H1 (cell line): ENCODE results near the gene TNRC6C. TPM values are rescaled to one million over a fixed set of nuclear protein-coding genes. Genes with fewer than 3 reads are reported as not detected.

Experiments
- CTCF ChIA-PET: fragments of 300-600 bp; sonication (Branson Sonifier 250); formaldehyde crosslinking; loops from one replicate; lab custom pipeline; 2021; ENCODE audit not compliant: partially characterized antibody; lab: Charles Lee
- POLR2A ChIA-PET: fragments of 300-600 bp; sonication (Branson Sonifier 250); formaldehyde crosslinking; loops from one replicate; lab custom pipeline; 2021; ENCODE audit warnings: inconsistent platforms; ENCODE audit not compliant: partially characterized antibody; lab: Charles Lee
- DNase-seq, 2 experiments: peaks; one replicate each; pipeline versions ENCODE4 v3.0.0 to v3.0.0-alpha.2; 2010 to 2022; ENCODE audit warnings: low spot score in 2 of 2, low read depth in 1 of 2, mixed read lengths in 1 of 2
- FAIRE-seq: peaks from 2 replicates; lab custom pipeline; 2011; peaks lifted over from hg19 to GRCh38; lab: Jason Lieb, UNC
- H2AFZ ChIP-seq: 2 replicates; pipeline ENCODE4 v1.8.1; 2012; ENCODE audit warnings: low read length, inconsistent platforms
- H2AK5ac ChIP-seq: 2 replicates; pipeline ENCODE4 v1.6.1; 2013; ENCODE audit warnings: low read depth, low read length
- H2BK120ac ChIP-seq: replicated peaks from 2 replicates; pipeline ENCODE3; 2013; ENCODE audit warnings: low read depth, low read length, inconsistent platforms
- H2BK12ac ChIP-seq: 2 replicates; pipeline ENCODE4 v1.6.1; 2013; ENCODE audit warnings: low read depth, low read length
- H2BK15ac ChIP-seq: 2 replicates; pipeline ENCODE4 v1.6.1; 2013; ENCODE audit warnings: low read length
- H2BK20ac ChIP-seq: 2 replicates; pipeline ENCODE4 v1.6.1; 2013; ENCODE audit warnings: low read length
- H2BK5ac ChIP-seq: 2 replicates; pipeline ENCODE4 v1.6.1; 2013; ENCODE audit warnings: low read depth, low read length
- H3K14ac ChIP-seq: 2 replicates; pipeline ENCODE4 v1.6.1; 2013; ENCODE audit warnings: inconsistent platforms; ENCODE audit not compliant: insufficient read length
- H3K18ac ChIP-seq: 2 replicates; pipeline ENCODE4 v1.6.1; 2013; ENCODE audit warnings: low read length; ENCODE audit errors: extremely low read depth
- H3K23ac ChIP-seq: 2 replicates; pipeline ENCODE4 v1.6.1; 2013; ENCODE audit warnings: inconsistent platforms; ENCODE audit not compliant: insufficient read length
- H3K23me2 ChIP-seq: 2 replicates; pipeline ENCODE4 v1.6.1; 2013; ENCODE audit warnings: low read depth, low read length
- H3K27ac ChIP-seq: 2 replicates; pipeline ENCODE4 v1.6.1; 2011; ENCODE audit warnings: low read depth, low read length, inconsistent platforms
- H3K27me3 ChIP-seq, 4 experiments: replicated peaks in 1 of 4; 1 replicate in 1 of 4; 2 replicates in 3 of 4; pipeline versions ENCODE4 v1.6.1 to v1.8.1; 2011 to 2013; ENCODE audit warnings: low read length in 3 of 4, mild to moderate bottlenecking in 3 of 4, inconsistent platforms in 2 of 4, mixed read lengths in 2 of 4, moderate library complexity in 1 of 4; ENCODE audit not compliant: control insufficient read depth in 3 of 4, insufficient read depth in 3 of 4; ENCODE audit errors: extremely low read depth in 1 of 4
- H3K36me3 ChIP-seq, 4 experiments: 2 replicates each; pipeline versions ENCODE4 v1.6.1 to v1.8.1; 2011 to 2013; ENCODE audit warnings: mild to moderate bottlenecking in 4 of 4, low read length in 3 of 4, moderate library complexity in 2 of 4, control low read depth in 1 of 4, inconsistent platforms in 1 of 4; ENCODE audit not compliant: insufficient read depth in 4 of 4, control insufficient read depth in 2 of 4
- H3K4ac ChIP-seq: replicated peaks from 2 replicates; pipeline ENCODE3; 2013; ENCODE audit warnings: low read length, low read depth, mixed read lengths, inconsistent platforms; ENCODE audit not compliant: insufficient read length
- H3K4me1 ChIP-seq, 4 experiments: replicated peaks in 1 of 4; 1 replicate in 1 of 4; 2 replicates in 3 of 4; pipeline versions ENCODE4 v1.6.1 to v1.8.1; 2011 to 2013; ENCODE audit warnings: low read length in 3 of 4, inconsistent platforms in 2 of 4, mixed read lengths in 1 of 4; ENCODE audit not compliant: insufficient read depth in 4 of 4, control insufficient read depth in 3 of 4
- H3K4me2 ChIP-seq, 2 experiments: 2 replicates each; pipeline versions ENCODE4 v1.6.1 to v1.8.1; 2011 to 2013; ENCODE audit warnings: low read depth in 2 of 2, low read length in 2 of 2, control low read depth in 1 of 2, inconsistent platforms in 1 of 2, mild to moderate bottlenecking in 1 of 2; ENCODE audit not compliant: insufficient read depth in 1 of 2
- H3K4me3 ChIP-seq, 4 experiments: fragments of 200-600, 300-600 bp in 1 of 4; sonication (generic), shearing (Covaris generic), sonication (Bioruptor Twin) in 1 of 4; 2 replicates each; pipeline versions ENCODE4 v1.5.1 to v1.8.1; 2011 to 2016; ENCODE audit warnings: low read length in 4 of 4, low read depth in 3 of 4, control low read depth in 2 of 4, inconsistent platforms in 2 of 4, mild to moderate bottlenecking in 2 of 4, mixed read lengths in 1 of 4, moderate library complexity in 1 of 4; ENCODE audit not compliant: insufficient read depth in 2 of 4; ENCODE audit errors: extremely low read depth in 1 of 4
- H3K56ac ChIP-seq: replicated peaks from 2 replicates; pipeline ENCODE3; 2013; ENCODE audit warnings: low read depth, mild to moderate bottlenecking, mixed read lengths, low read length, inconsistent platforms; ENCODE audit not compliant: insufficient read length
- H3K79me1 ChIP-seq: 2 replicates; pipeline ENCODE4 v1.6.1; 2013; ENCODE audit warnings: low read depth, low read length, control low read depth
- H3K79me2 ChIP-seq, 2 experiments: 2 replicates each; pipeline versions ENCODE4 v1.6.1 to v1.8.1; 2012 to 2013; ENCODE audit warnings: low read length in 2 of 2, mild to moderate bottlenecking in 2 of 2, inconsistent platforms in 1 of 2; ENCODE audit not compliant: insufficient read depth in 2 of 2, control insufficient read depth in 1 of 2
- H3K9ac ChIP-seq, 4 experiments: replicated peaks in 1 of 4; 1 replicate in 1 of 4; 2 replicates in 3 of 4; pipeline versions ENCODE4 v1.6.1 to v1.8.1; 2011 to 2013; ENCODE audit warnings: low read depth in 3 of 4, low read length in 3 of 4, control low read depth in 2 of 4, mild to moderate bottlenecking in 2 of 4, moderate library complexity in 2 of 4, inconsistent platforms in 1 of 4; ENCODE audit errors: extremely low read depth in 1 of 4
- H3K9me3 ChIP-seq, 2 experiments: 2 replicates each; pipeline versions ENCODE4 v1.6.1 to v1.8.1; 2012 to 2013; ENCODE audit warnings: mild to moderate bottlenecking in 2 of 2, moderate library complexity in 2 of 2, control low read depth in 1 of 2, inconsistent platforms in 1 of 2, low read depth in 1 of 2, low read length in 1 of 2, mixed read lengths in 1 of 2; ENCODE audit not compliant: insufficient read depth in 2 of 2
- H4K20me1 ChIP-seq, 2 experiments: replicated peaks in 1 of 2; 2 replicates each; pipeline versions ENCODE3 to v1.8.1; 2011 to 2013; ENCODE audit warnings: inconsistent platforms in 2 of 2, low read length in 2 of 2, mild to moderate bottlenecking in 1 of 2; ENCODE audit not compliant: insufficient read depth in 2 of 2, control insufficient read depth in 1 of 2
- H4K5ac ChIP-seq: 2 replicates; pipeline ENCODE4 v1.6.1; 2013; ENCODE audit warnings: low read length, low read depth, mixed read lengths, inconsistent platforms; ENCODE audit not compliant: insufficient read length
- H4K8ac ChIP-seq: 2 replicates; pipeline ENCODE4 v1.8.0; 2013; ENCODE audit warnings: mild to moderate bottlenecking, moderate library complexity, low read length, inconsistent platforms; ENCODE audit not compliant: insufficient read depth; ENCODE audit errors: extremely low read depth
- H4K91ac ChIP-seq: replicated peaks from 2 replicates; pipeline ENCODE3; 2013; ENCODE audit warnings: low read length, mixed read lengths, inconsistent platforms; ENCODE audit not compliant: insufficient read length
- HDAC2 ChIP-seq, 2 experiments: fragments of 300-600 bp in 1 of 2; sonication (generic) in 1 of 2; IDR thresholded peaks; 2 replicates each; pipeline ENCODE4 v1.6.1; 2011 to 2012; ENCODE audit warnings: low read depth in 2 of 2, low read length in 2 of 2, mild to moderate bottlenecking in 2 of 2, moderate library complexity in 2 of 2, borderline replicate concordance in 1 of 2, inconsistent platforms in 1 of 2
- SIN3A ChIP-seq, 2 experiments: IDR thresholded peaks in 1 of 2; conservative IDR thresholded peaks in 1 of 2; 2 replicates each; pipeline ENCODE4 v1.6.1; 2011 to 2012; ENCODE audit warnings: low read length in 2 of 2, improper control_type of control experiment in 1 of 2, low read depth in 1 of 2, mild to moderate bottlenecking in 1 of 2
- SP1 ChIP-seq: IDR thresholded peaks from 2 replicates; pipeline ENCODE4 v1.6.1; 2011; ENCODE audit warnings: low read depth, low read length
- TAF7 ChIP-seq: optimal IDR thresholded peaks from 2 replicates; pipeline ENCODE3; 2011; ENCODE audit warnings: low read depth, mild to moderate bottlenecking, inconsistent platforms, low read length, moderate library complexity, borderline replicate concordance
- WGBS, 2 experiments: shearing (Covaris generic) in 1 of 2; methylation state at CpG; one replicate each; pipeline versions ENCODE4 v1.1.6 to v1.1.7; 2013 to 2015; ENCODE audit warnings: low lambda C conversion rate in 2 of 2, mixed read lengths in 2 of 2, inconsistent platforms in 1 of 2, low coverage in 1 of 2, missing lambda C conversion rate in 1 of 2; ENCODE audit not compliant: insufficient replicate concordance in 2 of 2, insufficient coverage in 1 of 2, insufficient read length in 1 of 2; ENCODE audit errors: extremely low coverage in 1 of 2, missing lambda C conversion rate in 1 of 2; 5-methylcytosine and 5-hydroxymethylcytosine counted together
- polyA plus RNA-seq, 7 experiments: library from polyadenylated mRNA; depleted of rRNA in 3 of 7; stranded (reverse) in 5 of 7; unstranded in 2 of 7; fragments of >200 nt in 5 of 7; fragments of 200-250 nt in 2 of 7; gene quantifications; 1 replicate in 5 of 7; 2 replicates in 1 of 7; 4 replicates in 1 of 7; pipeline versions ENCODE4 v1.2.1 to v1.2.3, GENCODE V29; 2011 to 2013; ENCODE audit warnings: missing spikeins in 2 of 7, mixed read lengths in 2 of 7
- total RNA-seq: library from RNA; stranded (reverse); fragmentation: NEBNext Ultra II Directional; extraction: Animal tissue kit (Norgen Biotek cat#: 25700); gene quantifications from 2 replicates; pipeline ENCODE4 v1.2.1, GENCODE V29; 2021

The TNRC6C gene
- total and polyA plus RNA-seq, 2 of the 8 experiments (the other 6 are each of a cell fraction or from before 2014, with no cell fraction given), result 2.8 to 28.9 TPM

- no peak overlapping the region for H4K5ac ChIP-seq
- H3K27ac ChIP-seq, result no peak overlapping the region
- H2BK12ac ChIP-seq, result no peak overlapping the region
- no peak overlapping the region for H2AFZ ChIP-seq
- ChIA-PET POLR2A (no interaction called here), CTCF (no interaction called here)
- H3K4me1 ChIP-seq, result no peaks in the 10 kb centered on the region
- H3K4ac ChIP-seq, result no peak overlapping the region
- no peak overlapping the region for H3K9ac ChIP-seq
- 95% methylated on average over 5 of the region's 5 CpGs; no CpG with 5 or more reads in 1 of the 2 experiments for WGBS, 2 experiments
- H3K36me3 ChIP-seq, result peaks cover 11 to 21% (median 17%) of the 10 kb centered on the region in 4 experiments
- no peak overlapping the region for H4K8ac ChIP-seq
- H2AK5ac ChIP-seq, result no peak overlapping the region
- no peak overlapping the region for H3K4me3 ChIP-seq
- H3K23me2 ChIP-seq, result peaks cover 3% of the 10 kb centered on the region; the same call in 1 of the 2 replicates
- TF ChIP-seq SP1 (no peak), TAF7 (no peak), HDAC2 (IDR thresholded peaks at IDR 0.05; ENCODE audit: borderline replicate concordance in 1 of 2, low read depth in 2 of 2, low read length in 2 of 2) (no peak), SIN3A (conservative IDR thresholded peaks at IDR 0.05 in 1 of 2, IDR thresholded peaks at IDR 0.05 in 1 of 2; ENCODE audit: low read depth in 1 of 2, low read length in 2 of 2) (no peak)
- no peak overlapping the region for H2BK120ac ChIP-seq
- H2BK20ac ChIP-seq, result no peak overlapping the region
- no peaks in the 10 kb centered on the region for H3K9me3 ChIP-seq
- FAIRE-seq (no peak), DNase-seq (no peak)
- no peak overlapping the region for H3K14ac ChIP-seq
- H3K18ac ChIP-seq, result no peak overlapping the region
- H3K4me2 ChIP-seq, result no peak overlapping the region
- H2BK5ac ChIP-seq, result no peak overlapping the region
- H3K79me2 ChIP-seq, result no peaks in the 10 kb centered on the region
- peaks cover 4% of the 10 kb centered on the region; the same call in 1 of the 2 replicates for H3K79me1 ChIP-seq
- no peak overlapping the region for H3K23ac ChIP-seq
- no peak overlapping the region for H4K91ac ChIP-seq
- H3K27me3 ChIP-seq, result no peaks in the 10 kb centered on the region
- no peak overlapping the region for H2BK15ac ChIP-seq
- no peak overlapping the region for H3K56ac ChIP-seq
- H4K20me1 ChIP-seq, result peaks cover 1 to 5% of the 10 kb centered on the region in 2 experiments
Measured at GRCh38 chr17:78045316-78045715, 86.8 kb downstream of the TNRC6C start.
